ENCODE measurements around the gene PTPN5.

PTPN5 gene

GRCh38 chr11:18699848-18700261, 91.7 kb downstream of the PTPN5 start:
- 0 out of 2 replicates have a peak overlapping the region, but pooled peaks have one; percentile 85 for H2AFZ ChIP-seq (ENCODE audit: low read length)
- no peaks in the 10 kb centered on the region for H3K9me2 ChIP-seq (replicated peaks; ENCODE audit: insufficient read depth, low read length)
- no peaks in the 10 kb centered on the region for H3K4me1 ChIP-seq (ENCODE audit: low read length)
- no peaks in the 10 kb centered on the region for H3F3A ChIP-seq (ENCODE audit: insufficient read depth, low read length)
- 0 out of 2 replicates have a peak, but pooled peaks cover 5% of the 10 kb centered on the region for H3K27me3 ChIP-seq (replicated peaks; ENCODE audit: insufficient read depth, low read length)
- no peaks in the 10 kb centered on the region for H3K79me2 ChIP-seq (ENCODE audit: low read length)
- DNase-seq = no peak
- 0 out of 2 replicates have a peak overlapping the region, but pooled peaks have one; percentile 92 for H3K4me2 ChIP-seq (ENCODE audit: low read depth, low read length)
- H3K4me3 ChIP-seq (ENCODE audit: low read length) = no peak overlapping the region
- H3K9ac ChIP-seq (ENCODE audit: low read length) = no peak overlapping the region
- no peak for TF ChIP-seq EZH2phosphoT487 (IDR thresholded peaks at IDR 0.05; ENCODE audit: low read length)
- no peak for TF ChIP-seq CTCF (IDR thresholded peaks at IDR 0.05; ENCODE audit: low read length)
- TF ChIP-seq EZH2 (optimal IDR thresholded peaks at IDR 0.05; ENCODE audit: low read depth, low read length) = no peak
- H4K20me1 ChIP-seq (ENCODE audit: insufficient read depth, low read length) = no peaks in the 10 kb centered on the region
- no peaks in the 10 kb centered on the region for H3K36me3 ChIP-seq (replicated peaks; ENCODE audit: insufficient read depth, low read length)
- H3K27ac ChIP-seq (ENCODE audit: low read length) = no peak overlapping the region
- no peaks in the 10 kb centered on the region for H3K9me3 ChIP-seq (replicated peaks; ENCODE audit: insufficient read depth, low read length)

- H3K9ac ChIP-seq (ENCODE audit: low read length) = peak overlapping the region; percentile 24; the same call in 1 of the 2 replicates
- DNase-seq = no peak
- H3F3A ChIP-seq (ENCODE audit: insufficient read depth, low read length) = no peaks in the 10 kb centered on the region
- H2AFZ ChIP-seq (ENCODE audit: low read length) = peak overlapping the region; percentile 85
- no peaks in the 10 kb centered on the region for H3K4me1 ChIP-seq (ENCODE audit: low read length)
- TF ChIP-seq EZH2phosphoT487 (IDR thresholded peaks at IDR 0.05; ENCODE audit: low read length) = no peak
- TF ChIP-seq CTCF (IDR thresholded peaks at IDR 0.05; ENCODE audit: low read length) = no peak
- TF ChIP-seq EZH2 (optimal IDR thresholded peaks at IDR 0.05; ENCODE audit: low read depth, low read length) = no peak
- no peaks in the 10 kb centered on the region for H3K36me3 ChIP-seq (replicated peaks; ENCODE audit: insufficient read depth, low read length)
- H3K9me2 ChIP-seq (replicated peaks; ENCODE audit: insufficient read depth, low read length) = no peaks in the 10 kb centered on the region
- peak overlapping the region; percentile 73 for H3K4me3 ChIP-seq (ENCODE audit: low read length)
- H3K27ac ChIP-seq (ENCODE audit: low read length) = no peak overlapping the region
- H3K79me2 ChIP-seq (ENCODE audit: low read length) = no peaks in the 10 kb centered on the region
- 0 out of 2 replicates have a peak, but pooled peaks cover 4% of the 10 kb centered on the region for H3K27me3 ChIP-seq (replicated peaks; ENCODE audit: insufficient read depth, low read length)
- H3K9me3 ChIP-seq (replicated peaks; ENCODE audit: insufficient read depth, low read length) = no peaks in the 10 kb centered on the region
- no peaks in the 10 kb centered on the region for H4K20me1 ChIP-seq (ENCODE audit: insufficient read depth, low read length)
- H3K4me2 ChIP-seq (ENCODE audit: low read depth, low read length) = peak overlapping the region; percentile 92
These were observed 92.4 kb downstream of the PTPN5 start for GRCh38 chr11:18699269-18699596.

GRCh38 chr11:18698341-18699268, 93.0 kb downstream of the PTPN5 start, which contains the start of gene TMEM86A:
TSS of gene TMEM86A (plus strand) at chr11:18698779. CDS start at chr11:18698887, 108 bp downstream.
- peak within 1 kb of the TSS; percentile 24; the same call in 1 of the 2 replicates for H3K9ac ChIP-seq (ENCODE audit: low read length)
- 0 out of 2 replicates have a peak, but pooled peaks cover 4% of the 10 kb centered on the region for H3K27me3 ChIP-seq (replicated peaks; ENCODE audit: insufficient read depth, low read length)
- H3K4me3 ChIP-seq (ENCODE audit: low read length) = peak within 1 kb of the TSS; percentile 73
- H3K4me2 ChIP-seq (ENCODE audit: low read depth, low read length) = peak within 1 kb of the TSS; percentile 92
- peak within 1 kb of the TSS; percentile 87 for H2AFZ ChIP-seq (ENCODE audit: low read length)
- H3K9me2 ChIP-seq (replicated peaks; ENCODE audit: insufficient read depth, low read length) = no peaks in the 10 kb centered on the region
- H3K27ac ChIP-seq (ENCODE audit: low read length) = no peak within 1 kb of the TSS
- H3F3A ChIP-seq (ENCODE audit: insufficient read depth, low read length) = no peaks in the 10 kb centered on the region
- H4K20me1 ChIP-seq (ENCODE audit: insufficient read depth, low read length) = no peaks in the 10 kb centered on the region
- H3K36me3 ChIP-seq (replicated peaks; ENCODE audit: insufficient read depth, low read length) = no peaks in the 10 kb centered on the region
- H3K4me1 ChIP-seq (ENCODE audit: low read length) = no peaks in the 10 kb centered on the region
- H3K9me3 ChIP-seq (replicated peaks; ENCODE audit: insufficient read depth, low read length) = no peaks in the 10 kb centered on the region
- no peaks in the 10 kb centered on the region for H3K79me2 ChIP-seq (ENCODE audit: low read length)
- TF ChIP-seq EZH2 (optimal IDR thresholded peaks at IDR 0.05; ENCODE audit: low read depth, low read length) = no peak
- no peak for TF ChIP-seq EZH2phosphoT487 (IDR thresholded peaks at IDR 0.05; ENCODE audit: low read length)
- TF ChIP-seq CTCF (IDR thresholded peaks at IDR 0.05; ENCODE audit: low read length) = no peak
- peak; percentile 90 for DNase-seq
